LNCAP (cell line): ENCODE results near the gene CAPZA2.

Source experiments
- CTCF ChIP-seq: fragments of 450-650 bp; IDR thresholded peaks from 2 replicates; pipeline ENCODE4 v1.5.1; 2017; ENCODE audit warnings: mild to moderate bottlenecking

CAPZA2 gene

DNA sequence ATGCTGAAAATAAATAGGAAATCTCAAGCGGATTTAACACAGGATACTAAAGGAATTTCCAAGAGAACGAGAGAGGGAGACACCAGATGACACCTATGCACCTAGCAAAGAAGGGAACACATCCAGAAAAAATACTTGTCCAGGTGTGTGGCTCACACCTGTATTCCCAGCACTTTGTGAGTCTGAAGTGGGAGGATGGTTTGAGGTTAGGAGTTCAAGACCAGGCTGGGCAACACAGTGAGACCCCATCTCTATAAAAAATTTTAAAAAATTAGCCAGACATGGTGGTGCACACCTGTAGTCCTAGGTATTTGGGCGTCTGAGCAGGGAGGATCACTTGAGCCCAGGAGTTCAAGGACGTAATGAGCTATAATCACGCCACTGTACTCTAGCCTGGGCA is 11.2 kb upstream of the CAPZA2 start:
- TF ChIP-seq CTCF: no peak

DNA sequence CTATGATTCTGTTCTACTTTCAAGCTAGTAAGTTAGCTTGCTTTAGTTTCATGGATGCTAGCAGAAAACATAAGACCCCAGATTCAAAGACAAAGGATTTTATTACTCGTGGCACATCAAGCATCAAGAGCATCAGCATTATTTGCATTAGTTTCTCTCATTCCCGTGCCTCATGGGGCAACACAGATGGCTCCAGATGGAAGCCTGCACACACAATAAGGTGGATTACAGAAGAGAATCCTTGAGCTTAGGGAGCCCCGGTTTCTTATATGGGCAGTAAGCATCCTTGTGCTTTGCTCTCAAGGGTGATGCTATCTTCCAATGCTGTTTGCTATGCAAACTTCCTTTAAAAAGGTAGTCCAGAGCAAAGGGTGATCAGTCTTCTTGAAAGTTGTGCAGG is 10.7 kb upstream of the CAPZA2 start:
- no peak for TF ChIP-seq CTCF

DNA sequence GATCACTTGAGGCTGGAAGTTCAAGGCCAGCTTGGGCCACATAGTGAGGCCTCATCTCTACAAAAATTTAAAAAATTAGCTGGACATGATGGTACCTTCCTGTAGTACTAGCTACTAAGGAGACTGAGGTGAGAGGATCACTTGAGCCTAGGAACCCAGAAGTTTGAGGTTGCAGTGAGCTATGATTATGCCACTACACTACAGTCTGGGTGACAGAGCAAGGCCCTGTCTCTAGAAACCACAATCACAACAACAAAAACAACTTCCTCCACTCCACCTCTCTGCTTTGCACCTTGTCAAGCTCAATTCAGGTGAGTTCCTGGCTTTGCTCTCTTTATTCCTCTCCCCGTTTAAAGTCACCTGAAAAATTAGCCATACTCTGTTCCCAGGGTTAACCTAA is 8.3 kb upstream of the CAPZA2 start:
- TF ChIP-seq CTCF: no peak

GRCh38 chr7:116857052-116857451 is 5.3 kb upstream of the CAPZA2 start:
- TF ChIP-seq CTCF: no peak

- TF ChIP-seq CTCF: no peak
Observed at GRCh38 chr7:116859323-116859722, 3.1 kb upstream of the CAPZA2 start.

- no peak for TF ChIP-seq CTCF
Observed at GRCh38 chr7:116861717-116862116, 670 bp upstream of the CAPZA2 start.

DNA sequence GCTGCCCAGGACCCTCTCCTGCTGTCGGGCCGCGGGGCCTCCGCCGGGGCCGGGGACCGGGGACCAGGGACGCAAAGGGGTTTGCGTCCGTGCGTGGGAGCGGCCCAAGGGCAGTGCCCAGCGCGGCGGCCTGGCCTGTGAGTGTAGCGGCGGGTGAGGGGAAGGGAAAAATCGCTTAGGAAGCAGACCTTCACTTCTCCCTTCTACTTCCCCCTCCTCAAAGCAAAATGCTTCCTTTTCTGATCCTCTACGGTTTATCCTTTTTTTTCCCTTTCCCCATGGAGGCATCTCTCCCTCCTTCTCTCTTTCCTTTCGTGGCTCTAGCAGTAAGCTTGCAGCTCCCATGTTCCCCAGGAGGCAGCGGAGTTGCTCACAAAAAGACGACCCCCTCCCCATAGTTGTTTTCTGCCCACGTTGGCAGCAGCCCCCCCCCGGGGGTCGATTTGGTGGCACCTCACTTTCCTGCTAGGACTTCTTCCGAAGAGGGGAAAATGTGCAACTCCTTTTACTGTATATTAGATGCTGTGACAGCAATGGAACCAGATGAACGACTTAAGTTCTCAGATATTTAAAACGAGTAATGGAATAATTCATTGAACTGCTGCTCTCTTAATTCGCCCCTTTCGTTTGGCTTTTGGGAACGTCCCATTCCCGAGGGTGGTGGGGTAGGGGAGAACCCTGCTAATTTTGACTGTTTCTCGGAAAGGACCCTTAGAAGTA is 724 bp downstream of the CAPZA2 start:
- no peak for TF ChIP-seq CTCF
